LHCN-M2 (cell line): ENCODE results near the gene GPR87. TPM values are rescaled to one million over a fixed set of nuclear protein-coding genes. Genes with fewer than 3 reads are reported as not detected.

Experiments used
- DNase-seq: peaks from one replicate; pipeline ENCODE4 v3.0.0-alpha.2; 2012; ENCODE audit warnings: low read depth
- total RNA-seq: library from RNA; depleted of rRNA; stranded (reverse); fragments of >200 nt; gene quantifications from 2 replicates; pipeline ENCODE4 v1.2.3, GENCODE V29; 2014

Gene GPR87
- total RNA-seq, 1 experiment from 2014 or later = not detected

GRCh38 chr3:151318313-151318712 lies 1.7 kb upstream of the GPR87 start:
- peak; percentile 3 for DNase-seq

DNA sequence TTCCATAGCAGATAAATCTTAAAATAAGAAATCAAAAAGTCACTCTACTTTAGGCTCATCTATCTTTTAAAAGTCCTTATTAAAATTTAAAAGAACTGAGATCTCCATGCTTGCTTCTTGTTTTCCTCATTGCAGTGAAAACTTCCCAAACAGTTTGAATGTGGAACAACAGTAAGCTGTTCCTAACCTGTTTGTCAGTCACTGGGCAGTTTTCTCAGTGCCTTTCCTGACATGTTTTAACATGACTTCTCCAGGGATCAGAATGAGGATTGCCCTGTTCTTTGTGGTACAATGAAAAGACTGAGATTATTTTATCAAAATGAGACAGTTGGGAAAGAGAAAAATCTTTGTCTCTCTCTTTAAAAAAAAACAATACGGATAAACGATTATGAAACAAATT lies 774 bp downstream of the GPR87 start:
- DNase-seq = no peak

GRCh38 chr3:151315136-151315535 lies 1.5 kb downstream of the GPR87 start:
- peak; percentile 13 for DNase-seq

DNA sequence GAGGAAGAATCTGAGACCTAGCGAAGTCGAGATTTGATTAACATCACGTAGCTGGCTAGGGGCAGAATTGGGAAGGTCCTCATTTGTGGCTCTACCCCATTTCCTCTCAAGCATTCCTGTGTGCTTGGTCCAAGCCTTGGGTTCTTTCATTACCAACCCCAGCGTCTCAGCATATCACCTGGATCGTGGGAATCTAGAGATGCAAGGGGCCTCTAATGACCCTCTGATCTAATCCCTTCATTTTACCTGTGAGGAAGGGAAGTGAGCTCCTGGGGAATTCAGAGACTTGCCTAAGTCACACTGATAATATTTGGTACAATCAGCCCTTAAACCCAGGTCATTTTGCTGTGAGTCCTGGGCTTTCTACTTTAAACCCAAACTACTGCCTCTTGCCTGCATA lies 2.0 kb downstream of the GPR87 start:
- no peak for DNase-seq

- DNase-seq = no peak
These were observed 2.5 kb downstream of the GPR87 start for GRCh38 chr3:151314137-151314536.

DNA sequence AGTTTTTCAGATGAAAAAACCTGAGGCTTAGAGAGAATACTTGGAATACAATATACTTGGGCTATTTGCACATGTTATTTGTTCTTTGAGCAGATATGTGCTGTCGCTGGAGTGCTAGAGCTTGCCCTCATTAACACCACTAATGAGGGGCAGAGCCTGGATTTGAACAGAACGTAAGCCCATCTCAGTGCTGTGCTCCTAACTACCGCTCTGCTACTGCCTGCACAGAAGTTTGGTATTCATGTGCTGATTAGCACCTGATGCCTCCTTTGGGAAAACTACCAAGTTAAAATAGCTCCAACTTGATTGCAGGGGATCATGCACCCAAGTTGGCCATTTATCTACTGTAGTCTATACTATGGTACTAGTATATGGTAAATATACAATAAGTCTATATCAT lies 3.6 kb downstream of the GPR87 start:
- DNase-seq = no peak

- DNase-seq = no peak
These were observed 7.1 kb downstream of the GPR87 start for GRCh38 chr3:151309566-151309965.

DNA sequence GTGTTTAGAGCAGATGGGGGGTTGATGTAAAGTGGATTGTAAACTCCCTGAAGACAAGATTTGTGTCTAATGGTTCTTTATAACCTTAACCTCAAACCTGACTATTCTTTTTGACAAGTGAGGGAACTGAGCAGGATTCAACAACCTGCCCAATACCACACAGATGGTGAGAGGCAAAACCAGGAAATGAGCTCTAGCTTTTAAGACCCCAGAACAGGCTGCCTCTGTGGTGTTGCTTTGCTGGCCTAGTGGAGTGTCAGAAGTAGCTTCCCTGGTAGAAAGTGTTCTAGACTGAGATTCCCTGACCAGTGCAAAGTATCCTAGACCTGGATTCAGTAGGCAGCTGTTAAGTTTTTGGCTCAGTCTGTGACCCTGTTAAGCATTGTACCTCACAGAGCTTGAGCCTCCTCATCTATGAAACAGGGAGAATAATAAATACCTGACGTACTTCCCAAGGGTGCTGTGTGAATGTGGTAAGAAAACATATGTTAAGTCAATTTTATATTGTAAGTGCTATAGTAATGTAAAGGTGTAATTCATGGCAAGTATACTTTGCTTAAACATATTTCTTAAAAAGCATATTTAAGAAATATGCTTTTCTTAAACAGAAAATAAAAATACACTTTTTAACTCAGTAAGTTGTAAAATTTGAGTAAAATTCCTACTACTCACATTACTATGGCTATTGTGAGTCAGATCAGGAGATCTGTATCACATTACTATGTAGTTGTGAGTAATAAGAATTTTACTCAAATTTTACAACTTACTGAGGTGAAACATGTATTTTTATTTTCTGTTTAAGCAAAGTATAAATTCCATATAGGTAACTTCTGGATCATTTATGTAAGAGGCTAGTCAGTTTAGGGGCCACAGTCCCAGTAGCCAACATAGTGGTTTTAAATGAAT lies 8.8 kb downstream of the GPR87 start:
- DNase-seq = no peak

GRCh38 chr3:151307131-151307530 lies 9.5 kb downstream of the GPR87 start:
- no peak for DNase-seq

DNA sequence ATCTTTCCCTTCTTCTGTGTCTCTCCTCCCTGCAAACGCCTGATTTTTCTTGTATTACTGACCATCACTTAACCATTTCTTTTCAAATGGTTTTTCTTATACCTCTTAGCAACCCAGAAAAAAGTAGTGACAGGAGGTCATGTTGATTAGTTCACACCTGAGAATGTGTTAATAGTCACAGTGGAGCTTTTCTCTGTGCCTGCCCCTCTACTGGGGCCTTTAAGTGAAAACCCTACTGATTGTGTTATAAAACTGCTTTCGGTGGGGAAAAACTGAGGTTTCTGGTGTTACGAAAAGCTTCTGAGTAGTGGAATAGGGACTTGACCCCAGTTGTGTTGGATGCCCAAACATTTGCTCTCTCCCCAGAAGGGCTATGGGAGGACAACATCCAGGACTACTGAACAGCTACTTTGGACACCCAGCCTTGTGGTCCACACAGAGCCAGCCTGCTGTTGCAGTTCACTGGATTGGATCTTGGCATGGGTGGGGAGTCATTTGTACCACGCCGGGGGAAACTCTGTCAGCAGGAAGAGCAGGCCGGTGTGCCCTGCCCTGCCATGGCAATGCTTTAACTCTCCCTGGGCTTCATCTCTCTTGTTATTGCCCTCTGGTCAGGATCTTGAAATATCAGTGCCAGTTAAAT lies 10.3 kb downstream of the GPR87 start:
- DNase-seq = no peak

GRCh38 chr3:151305775-151306151 lies 10.9 kb downstream of the GPR87 start:
- DNase-seq = no peak

- DNase-seq = peak; percentile 85
These were observed 11.4 kb downstream of the GPR87 start for GRCh38 chr3:151305060-151305774.

GRCh38 chr3:151303751-151304150 lies 12.9 kb downstream of the GPR87 start:
- no peak for DNase-seq

- DNase-seq = no peak
These were observed 14.8 kb downstream of the GPR87 start for GRCh38 chr3:151301787-151302186.

DNA sequence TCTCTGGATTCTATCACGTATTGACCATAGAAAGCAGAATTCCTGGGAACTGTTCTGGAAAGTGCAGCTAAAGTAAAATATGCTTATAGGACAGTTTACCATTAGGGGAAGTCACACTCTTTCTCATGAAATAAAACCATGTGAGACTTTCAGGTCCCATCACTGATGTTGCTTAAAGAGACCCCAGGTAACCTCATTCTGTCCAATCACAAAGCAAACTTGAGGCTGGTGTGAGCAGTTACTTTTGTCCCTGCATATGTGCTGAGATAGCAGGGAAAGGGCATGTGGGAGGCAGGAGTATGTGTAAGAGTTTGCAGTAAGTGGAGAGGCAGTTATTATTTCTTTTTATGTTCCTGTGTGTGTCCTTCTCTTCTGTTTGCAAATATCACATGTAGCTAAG lies 16.1 kb downstream of the GPR87 start:
- DNase-seq = no peak

DNA sequence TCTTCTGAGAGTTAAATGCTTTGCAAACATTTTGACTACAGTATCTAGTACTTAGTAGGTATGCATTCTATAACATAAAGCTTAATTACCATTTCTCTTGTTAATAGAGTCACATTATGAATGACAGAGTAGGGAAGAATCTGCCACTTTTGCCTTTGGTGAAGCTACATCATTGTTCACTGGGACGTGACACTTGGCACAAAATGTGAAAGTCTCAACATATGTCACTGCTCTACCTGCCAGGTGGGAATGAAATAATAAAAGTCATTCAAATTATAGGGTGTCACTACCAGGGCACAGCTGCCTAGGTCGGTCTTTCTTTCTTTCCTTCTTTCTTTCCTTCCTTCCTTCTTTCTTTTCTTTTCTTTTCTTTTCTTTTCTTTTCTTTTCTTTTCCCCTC lies 17.6 kb downstream of the GPR87 start:
- DNase-seq = no peak

DNA sequence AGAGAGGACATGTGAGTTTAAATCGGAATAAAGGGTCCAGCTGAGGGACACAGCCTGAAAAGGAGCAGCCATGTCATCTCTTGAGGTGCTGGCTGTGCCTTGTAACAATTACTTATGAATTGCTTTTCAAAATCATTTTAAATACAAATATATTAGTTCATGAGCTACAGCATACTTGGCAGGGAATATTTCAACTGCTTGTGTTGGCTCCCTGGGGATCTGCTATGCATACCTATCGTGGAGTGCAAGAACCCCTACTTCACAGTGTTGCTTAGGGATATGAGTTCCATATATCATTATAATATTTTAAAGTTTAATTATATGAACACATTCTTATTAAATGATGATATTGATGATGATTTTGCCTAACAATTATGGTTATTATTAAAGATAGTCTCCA lies 19.2 kb downstream of the GPR87 start:
- DNase-seq = no peak

DNA sequence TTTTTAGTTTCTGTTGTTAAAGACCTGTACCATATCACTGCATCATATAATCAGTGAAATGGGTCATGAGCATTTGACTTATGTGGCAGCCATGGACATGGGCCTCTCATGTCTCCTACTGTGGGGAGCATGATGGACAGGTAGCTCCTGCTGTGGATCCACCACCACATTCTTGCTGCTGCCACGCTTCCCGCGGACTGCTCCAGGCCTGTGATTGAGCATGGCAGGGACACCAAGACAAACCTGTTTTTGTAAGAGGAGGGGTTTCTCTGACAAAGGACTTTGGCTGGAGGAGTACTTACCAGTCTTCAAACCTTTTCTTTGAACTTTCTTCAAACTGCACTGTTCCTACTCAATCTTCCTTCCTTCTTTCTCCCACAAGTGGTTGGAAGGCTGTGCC lies 20.4 kb downstream of the GPR87 start:
- DNase-seq = no peak

DNA sequence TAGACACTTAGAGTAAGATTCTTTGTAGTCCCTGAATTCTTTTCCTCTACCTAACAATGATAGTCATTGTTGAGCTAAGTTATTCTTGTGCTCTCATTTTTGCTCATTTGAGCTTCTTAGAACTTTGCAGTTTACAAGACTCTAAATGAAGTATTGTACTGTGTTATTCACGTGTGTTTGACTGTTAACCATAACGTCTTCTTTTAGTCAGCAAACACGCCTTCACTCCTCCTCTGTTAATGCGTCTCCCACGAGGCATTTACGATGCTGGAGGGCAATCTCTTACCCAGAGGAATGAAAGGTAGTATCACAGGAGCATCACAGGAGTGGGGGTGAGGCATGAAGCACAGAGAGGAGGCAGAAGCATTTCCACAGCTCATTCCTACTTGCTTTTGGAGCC lies 23.5 kb downstream of the GPR87 start:
- no peak for DNase-seq

- DNase-seq = peak; percentile 15
These were observed 25.9 kb downstream of the GPR87 start for GRCh38 chr3:151290673-151291072.

GRCh38 chr3:151289445-151289844 lies 27.2 kb downstream of the GPR87 start:
- no peak for DNase-seq

DNA sequence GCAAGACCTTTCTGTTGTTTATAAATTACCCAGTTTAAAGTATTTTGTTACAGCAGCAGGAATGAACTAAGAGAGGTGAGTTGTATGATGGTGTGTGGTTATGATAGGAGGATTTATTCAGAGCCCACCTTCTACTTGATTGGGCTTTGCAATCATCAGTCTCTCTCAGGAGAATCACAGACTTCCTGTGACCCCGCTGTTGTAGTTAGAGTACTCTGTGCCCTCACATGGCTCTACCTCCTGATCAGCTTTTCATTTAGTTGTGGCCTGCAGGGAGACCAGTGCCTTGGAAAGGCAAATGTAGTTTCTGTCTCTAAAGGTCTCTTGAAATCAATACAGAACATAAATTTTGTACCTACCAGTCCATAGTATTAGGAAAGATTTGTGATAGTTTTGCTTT lies 30.7 kb downstream of the GPR87 start:
- no peak for DNase-seq
